ENCODE measurements around the gene PXDN.

The PXDN gene

GRCh38 chr2:1749489-1750119 lies 5.3 kb upstream of the PXDN start:
- Histone ChIP-seq H2AFZ (ENCODE audit: low read length) (no peak overlapping the region), H3K4me2 (ENCODE audit: low read depth, low read length) (no peak overlapping the region)

GRCh38 chr2:1748741-1749488 lies 4.6 kb upstream of the PXDN start:
- Histone ChIP-seq H4K20me1 (ENCODE audit: insufficient read depth, low read length) (no peaks in the 10 kb centered on the region), H3K4me1 (ENCODE audit: low read length) (no peaks in the 10 kb centered on the region), H3K9ac (ENCODE audit: low read length) (no peak overlapping the region), H3K79me2 (ENCODE audit: low read length) (no peaks in the 10 kb centered on the region), H3K27ac (ENCODE audit: low read length) (no peak overlapping the region), H3K9me3 (replicated peaks; ENCODE audit: insufficient read depth, low read length) (no peaks in the 10 kb centered on the region), H3K9me2 (replicated peaks; ENCODE audit: insufficient read depth, low read length) (no peaks in the 10 kb centered on the region), H3K4me3 (ENCODE audit: low read length) (no peak overlapping the region), H3K36me3 (replicated peaks; ENCODE audit: insufficient read depth, low read length) (no peaks in the 10 kb centered on the region), H3F3A (ENCODE audit: insufficient read depth, low read length) (no peaks in the 10 kb centered on the region), H3K4me2 (ENCODE audit: low read depth, low read length) (no peak overlapping the region), H3K27me3 (replicated peaks; ENCODE audit: insufficient read depth, low read length) (no peaks in the 10 kb centered on the region), H2AFZ (ENCODE audit: low read length) (no peak overlapping the region)
- no peak for DNase-seq
- no peak for TF ChIP-seq CTCF (IDR thresholded peaks at IDR 0.05; ENCODE audit: low read length)
- no peak for TF ChIP-seq EZH2 (optimal IDR thresholded peaks at IDR 0.05; ENCODE audit: low read depth, low read length)
- TF ChIP-seq EZH2phosphoT487 (IDR thresholded peaks at IDR 0.05; ENCODE audit: low read length) = no peak

More at GRCh38 chr2:1749489-1750119, 5.3 kb upstream of the PXDN start:
- Histone ChIP-seq H3K9me3 (replicated peaks; ENCODE audit: insufficient read depth, low read length) (no peaks in the 10 kb centered on the region), H4K20me1 (ENCODE audit: insufficient read depth, low read length) (no peaks in the 10 kb centered on the region), H3K9ac (ENCODE audit: low read length) (no peak overlapping the region), H3K27ac (ENCODE audit: low read length) (no peak overlapping the region), H3F3A (ENCODE audit: insufficient read depth, low read length) (no peaks in the 10 kb centered on the region), H3K27me3 (replicated peaks; ENCODE audit: insufficient read depth, low read length) (no peaks in the 10 kb centered on the region), H3K9me2 (replicated peaks; ENCODE audit: insufficient read depth, low read length) (no peaks in the 10 kb centered on the region), H3K36me3 (replicated peaks; ENCODE audit: insufficient read depth, low read length) (no peaks in the 10 kb centered on the region), H3K79me2 (ENCODE audit: low read length) (no peaks in the 10 kb centered on the region), H3K4me3 (ENCODE audit: low read length) (no peak overlapping the region), H3K4me1 (ENCODE audit: low read length) (no peaks in the 10 kb centered on the region)
- no peak for DNase-seq
- TF ChIP-seq CTCF (IDR thresholded peaks at IDR 0.05; ENCODE audit: low read length) (no peak), EZH2 (optimal IDR thresholded peaks at IDR 0.05; ENCODE audit: low read depth, low read length) (no peak), EZH2phosphoT487 (IDR thresholded peaks at IDR 0.05; ENCODE audit: low read length) (no peak)

- H3K27me3 ChIP-seq (replicated peaks; ENCODE audit: insufficient read depth, low read length) = no peaks in the 10 kb centered on the region
- H3F3A ChIP-seq (ENCODE audit: insufficient read depth, low read length) = no peaks in the 10 kb centered on the region
- no peaks in the 10 kb centered on the region for H4K20me1 ChIP-seq (ENCODE audit: insufficient read depth, low read length)
- H3K27ac ChIP-seq (ENCODE audit: low read length) = no peak overlapping the region
- H3K4me1 ChIP-seq (ENCODE audit: low read length) = no peaks in the 10 kb centered on the region
- no peak for DNase-seq
- no peaks in the 10 kb centered on the region for H3K36me3 ChIP-seq (replicated peaks; ENCODE audit: insufficient read depth, low read length)
- H3K9ac ChIP-seq (ENCODE audit: low read length) = no peak overlapping the region
- no peaks in the 10 kb centered on the region for H3K9me2 ChIP-seq (replicated peaks; ENCODE audit: insufficient read depth, low read length)
- H3K4me3 ChIP-seq (ENCODE audit: low read length) = no peak overlapping the region
- no peaks in the 10 kb centered on the region for H3K9me3 ChIP-seq (replicated peaks; ENCODE audit: insufficient read depth, low read length)
- TF ChIP-seq CTCF (IDR thresholded peaks at IDR 0.05; ENCODE audit: low read length) = no peak
- TF ChIP-seq EZH2 (optimal IDR thresholded peaks at IDR 0.05; ENCODE audit: low read depth, low read length) = no peak
- no peak for TF ChIP-seq EZH2phosphoT487 (IDR thresholded peaks at IDR 0.05; ENCODE audit: low read length)
- H2AFZ ChIP-seq (ENCODE audit: low read length) = no peak overlapping the region
- H3K79me2 ChIP-seq (ENCODE audit: low read length) = no peaks in the 10 kb centered on the region
- no peak overlapping the region for H3K4me2 ChIP-seq (ENCODE audit: low read depth, low read length)
These were observed 3.9 kb upstream of the PXDN start for GRCh38 chr2:1748176-1748740.

Measured in MM.1S (cell line).